Neural progenitor cell (in vitro differentiated cells): ENCODE measurements around the gene FAM13C. TPM values are rescaled to one million over a fixed set of nuclear protein-coding genes. Genes with fewer than 3 reads are reported as not detected.

Source experiments
- DNase-seq: peaks from one replicate; pipeline ENCODE4 v3.0.0-alpha.2; 2016; ENCODE audit warnings: low spot score
- H2AFZ ChIP-seq: fragments of 200-600 bp; sonication (generic); replicated peaks from 2 replicates; pipeline ENCODE4 v1.6.1; 2016; ENCODE audit warnings: antibody characterized with exemption
- H3F3A ChIP-seq: fragments of 200-600 bp; sonication (generic); 2 replicates; pipeline ENCODE4 v1.6.1; 2016; ENCODE audit warnings: antibody characterized with exemption, low read depth
- H3K27ac ChIP-seq: fragments of 200-600 bp; sonication (generic); 2 replicates; pipeline ENCODE4 v1.5.1; 2016; ENCODE audit warnings: mild to moderate bottlenecking
- H3K27me3 ChIP-seq: fragments of 200-600 bp; sonication (generic); 2 replicates; pipeline ENCODE4 v1.6.1; 2016; ENCODE audit warnings: mild to moderate bottlenecking, moderate library complexity
- H3K36me3 ChIP-seq: fragments of 200-600 bp; sonication (generic); 2 replicates; pipeline ENCODE4 v1.5.1; 2016
- H3K4me1 ChIP-seq: fragments of 200-600 bp; sonication (generic); 2 replicates; pipeline ENCODE4 v1.6.1; 2016; ENCODE audit warnings: mixed run types
- H3K4me2 ChIP-seq: fragments of 200-600 bp; sonication (generic); 2 replicates; pipeline ENCODE4 v1.6.1; 2016
- H3K4me3 ChIP-seq: fragments of 200-600 bp; sonication (generic); 2 replicates; pipeline ENCODE4 v1.5.1; 2016
- H3K79me2 ChIP-seq: fragments of 200-600 bp; sonication (generic); 2 replicates; pipeline ENCODE4 v1.6.1; 2016; ENCODE audit warnings: low read depth
- H3K9ac ChIP-seq: fragments of 200-600 bp; sonication (generic); 2 replicates; pipeline ENCODE4 v1.6.1; 2016
- H3K9me3 ChIP-seq: fragments of 200-600 bp; sonication (generic); 2 replicates; pipeline ENCODE4 v1.5.1; 2016; ENCODE audit warnings: low read depth
- H4K20me1 ChIP-seq: fragments of 200-600 bp; sonication (generic); 2 replicates; pipeline ENCODE4 v1.6.1; 2016; ENCODE audit warnings: low read depth
- H3K27ac Mint-ChIP-seq: 3 replicates; pipeline ENCODE4 v1.8.0; 2021; ENCODE audit warnings: mixed read lengths
- H3K27me3 Mint-ChIP-seq: 2 replicates; pipeline ENCODE4 v1.8.0; 2022; ENCODE audit warnings: low read depth, mild to moderate bottlenecking, inconsistent platforms, moderate library complexity, mixed read lengths; ENCODE audit not compliant: insufficient read depth
- H3K36me3 Mint-ChIP-seq: 3 replicates; pipeline ENCODE4 v1.8.0; 2021; ENCODE audit warnings: mixed read lengths
- H3K4me1 Mint-ChIP-seq: 3 replicates; pipeline ENCODE4 v1.8.0; 2021; ENCODE audit warnings: mixed read lengths
- H3K4me3 Mint-ChIP-seq: 3 replicates; pipeline ENCODE4 v1.8.0; 2021; ENCODE audit warnings: mild to moderate bottlenecking, moderate library complexity, mixed read lengths
- H3K9me3 Mint-ChIP-seq: 3 replicates; pipeline ENCODE4 v1.8.0; 2020; ENCODE audit warnings: mixed read lengths
- CTCF ChIP-seq: fragments of 200-600 bp; sonication (generic); IDR thresholded peaks from 2 replicates; pipeline ENCODE4 v1.5.1; 2017; ENCODE audit warnings: antibody characterized with exemption, mild to moderate bottlenecking
- EZH2 ChIP-seq: fragments of 200-600 bp; sonication (generic); IDR thresholded peaks from 2 replicates; pipeline ENCODE4 v1.6.1; 2017; ENCODE audit warnings: antibody characterized with exemption, mild to moderate bottlenecking, moderate library complexity
- EZH2phosphoT487 ChIP-seq: fragments of 200-600 bp; sonication (generic); IDR thresholded peaks from 2 replicates; pipeline ENCODE4 v1.6.1; 2017; ENCODE audit warnings: antibody characterized with exemption
- total RNA-seq: library from RNA; depleted of rRNA; stranded (reverse); fragments of >200 nt; gene quantifications from 2 replicates; pipeline ENCODE4 v1.2.3, GENCODE V29; 2015; ENCODE audit warnings: low replicate concordance

The FAM13C gene
- total RNA-seq, 1 donor from 2014 or later, result 3.1 TPM

DNA sequence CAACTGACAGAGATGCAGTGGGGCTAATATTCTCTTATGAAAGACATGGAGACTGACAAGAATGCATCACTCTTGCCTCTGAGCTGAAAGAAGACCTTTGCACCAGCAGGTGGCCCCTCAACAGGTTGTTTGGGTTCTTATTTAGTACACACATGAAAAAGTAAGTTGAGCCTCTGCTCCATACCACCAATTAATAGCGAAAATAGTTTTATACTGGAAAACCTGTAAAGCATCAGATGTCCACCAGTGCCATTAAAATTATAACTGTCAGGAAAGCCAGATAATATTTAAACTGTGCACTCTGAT is 26.3 kb upstream of the FAM13C start:
- Mint-ChIP-seq H3K4me1 (peaks cover 10% of the 10 kb centered on the region), H3K4me3 (no peak overlapping the region), H3K27ac (no peak overlapping the region), H3K36me3 (no peaks in the 10 kb centered on the region), H3K9me3 (no peaks in the 10 kb centered on the region), H3K27me3 (peaks cover 4% of the 10 kb centered on the region)
- Histone ChIP-seq H3K36me3 (no peaks in the 10 kb centered on the region), H3K9me3 (no peaks in the 10 kb centered on the region), H3K4me3 (no peak overlapping the region), H3K27ac (no peak overlapping the region), H3K79me2 (no peaks in the 10 kb centered on the region), H3F3A (peaks cover 7% of the 10 kb centered on the region), H3K4me2 (peak overlapping the region; percentile 8), H3K27me3 (peaks cover 70% of the 10 kb centered on the region), H4K20me1 (peaks cover 2% of the 10 kb centered on the region), H3K4me1 (peaks cover 15% of the 10 kb centered on the region), H3K9ac (no peak overlapping the region), H2AFZ (no peak overlapping the region)
- TF ChIP-seq CTCF (no peak), EZH2 (no peak), EZH2phosphoT487 (no peak)
- DNase-seq, result peak; percentile 9

DNA sequence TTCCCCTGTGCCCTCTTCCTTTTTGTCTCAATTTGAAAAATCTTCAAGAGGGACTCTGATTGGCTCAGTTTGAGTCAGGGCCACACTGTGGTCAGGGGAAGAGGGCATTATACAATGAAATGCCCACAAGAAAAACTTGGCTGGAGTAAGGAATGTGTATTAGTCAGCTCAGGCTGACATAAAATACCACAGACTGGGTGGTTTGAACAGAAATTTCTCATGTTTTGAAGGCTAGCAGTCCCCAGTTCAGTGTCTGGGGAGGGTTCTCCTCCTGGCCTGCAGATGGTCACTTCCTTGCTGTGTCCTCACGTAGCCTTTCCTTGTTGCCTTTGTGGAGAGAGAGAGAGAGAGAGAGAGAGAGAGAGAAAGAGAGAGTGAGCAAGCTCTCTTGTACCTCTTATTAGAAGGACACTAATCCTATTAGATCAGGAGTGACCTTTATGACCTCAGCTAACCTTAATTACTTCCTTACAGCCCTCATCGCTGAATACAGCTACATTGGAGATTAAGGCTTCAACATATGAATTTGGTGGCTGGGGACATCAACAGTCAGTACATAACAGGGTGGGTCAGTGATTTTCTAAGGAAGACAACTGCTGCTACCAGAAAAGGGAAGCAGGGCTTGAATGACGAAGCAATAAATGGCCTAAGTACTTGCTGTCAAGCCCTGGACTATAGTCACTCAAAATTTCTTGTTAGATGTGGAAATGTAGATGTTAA is 25.8 kb upstream of the FAM13C start:
- Histone ChIP-seq H4K20me1 (peaks cover 2% of the 10 kb centered on the region), H3K4me3 (no peak overlapping the region), H3K4me2 (peak overlapping the region; percentile 58), H3K4me1 (peaks cover 19% of the 10 kb centered on the region), H3K27ac (no peak overlapping the region), H2AFZ (no peak overlapping the region), H3K9ac (no peak overlapping the region), H3K9me3 (no peaks in the 10 kb centered on the region), H3K27me3 (peaks cover 71% of the 10 kb centered on the region), H3K79me2 (no peaks in the 10 kb centered on the region), H3K36me3 (no peaks in the 10 kb centered on the region), H3F3A (peaks cover 7% of the 10 kb centered on the region)
- DNase-seq, result peak; percentile 79
- Mint-ChIP-seq H3K4me1 (peaks cover 10% of the 10 kb centered on the region), H3K4me3 (no peak overlapping the region), H3K27ac (no peak overlapping the region), H3K27me3 (peaks cover 4% of the 10 kb centered on the region), H3K9me3 (no peaks in the 10 kb centered on the region), H3K36me3 (no peaks in the 10 kb centered on the region)
- TF ChIP-seq CTCF, result no peak
- TF ChIP-seq EZH2phosphoT487, result peak; percentile 98

- no peak overlapping the region for H3K4me2 ChIP-seq
- peaks cover 4% of the 10 kb centered on the region for H3K27me3 Mint-ChIP-seq
- H3K4me3 ChIP-seq, result no peak overlapping the region
- no peaks in the 10 kb centered on the region for H3K9me3 ChIP-seq
- no peak overlapping the region for H3K27ac Mint-ChIP-seq
- no peak overlapping the region for H3K27ac ChIP-seq
- H3K79me2 ChIP-seq, result no peaks in the 10 kb centered on the region
- H3K27me3 ChIP-seq, result peaks cover 63% of the 10 kb centered on the region
- H3K36me3 Mint-ChIP-seq, result no peaks in the 10 kb centered on the region
- DNase-seq, result no peak
- TF ChIP-seq EZH2 (no peak), CTCF (no peak), EZH2phosphoT487 (no peak)
- peaks cover 24% of the 10 kb centered on the region for H3K4me1 ChIP-seq
- H3F3A ChIP-seq, result peaks cover 7% of the 10 kb centered on the region
- no peaks in the 10 kb centered on the region for H3K36me3 ChIP-seq
- no peaks in the 10 kb centered on the region for H3K9me3 Mint-ChIP-seq
- H4K20me1 ChIP-seq, result peaks cover 2% of the 10 kb centered on the region
- H2AFZ ChIP-seq, result no peak overlapping the region
- no peak overlapping the region for H3K4me3 Mint-ChIP-seq
- H3K4me1 Mint-ChIP-seq, result peaks cover 10% of the 10 kb centered on the region
- H3K9ac ChIP-seq, result no peak overlapping the region
These were observed 22.4 kb upstream of the FAM13C start for GRCh38 chr10:59384761-59385160.
